ENCODE data around the gene KLF7.

KLF7 gene

GRCh38 chr2:207148020-207148419 lies 17.7 kb downstream of the KLF7 start:
- DNase-seq (ENCODE audit: low read depth): no peak

GRCh38 chr2:207144173-207144785 lies 21.5 kb downstream of the KLF7 start:
- DNase-seq (ENCODE audit: low read depth): no peak

GRCh38 chr2:207143215-207144172 lies 22.3 kb downstream of the KLF7 start:
- peak; percentile 39 for DNase-seq (ENCODE audit: low read depth)

- no peak for DNase-seq (ENCODE audit: low read depth)
Measured at GRCh38 chr2:207142461-207142860, 23.3 kb downstream of the KLF7 start.

GRCh38 chr2:207141386-207141785 lies 24.4 kb downstream of the KLF7 start:
- no peak for DNase-seq (ENCODE audit: low read depth)

- no peak for DNase-seq (ENCODE audit: low read depth)
Measured at GRCh38 chr2:207140265-207140664, 25.5 kb downstream of the KLF7 start.

- no peak for DNase-seq (ENCODE audit: low read depth)
Measured at GRCh38 chr2:207139552-207139951, 26.2 kb downstream of the KLF7 start.

DNA sequence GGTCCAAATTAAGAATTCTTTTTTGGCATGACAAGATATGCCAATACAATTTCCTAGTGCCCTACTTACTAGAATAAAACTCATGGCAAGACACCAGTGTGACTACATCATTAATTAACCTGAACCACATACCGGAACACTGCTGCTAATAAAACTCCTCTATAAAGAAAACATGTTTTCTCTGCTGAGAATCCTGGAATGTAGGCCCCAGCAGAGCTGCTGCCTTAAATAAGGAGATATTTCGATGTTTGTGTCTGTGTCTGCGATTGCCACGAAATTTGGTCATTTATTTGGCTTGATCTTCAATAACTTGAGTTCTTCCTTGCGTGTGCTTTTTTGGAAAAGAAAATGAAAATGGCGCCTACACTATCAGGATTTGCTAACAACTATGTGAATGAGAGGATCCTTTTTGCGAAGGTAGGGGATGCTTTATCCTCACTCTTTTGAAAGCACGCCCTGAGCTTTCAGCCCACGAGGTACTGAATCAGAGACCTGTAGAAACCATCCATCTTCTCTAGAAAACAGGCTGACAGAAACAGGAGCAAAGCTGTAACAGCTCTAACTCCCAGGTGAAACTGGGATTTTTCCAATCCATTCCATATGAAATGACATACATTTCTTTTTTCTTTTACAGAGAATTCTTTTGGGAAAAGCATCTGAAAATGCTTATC lies 27.0 kb downstream of the KLF7 start:
- DNase-seq (ENCODE audit: low read depth): no peak

DNA sequence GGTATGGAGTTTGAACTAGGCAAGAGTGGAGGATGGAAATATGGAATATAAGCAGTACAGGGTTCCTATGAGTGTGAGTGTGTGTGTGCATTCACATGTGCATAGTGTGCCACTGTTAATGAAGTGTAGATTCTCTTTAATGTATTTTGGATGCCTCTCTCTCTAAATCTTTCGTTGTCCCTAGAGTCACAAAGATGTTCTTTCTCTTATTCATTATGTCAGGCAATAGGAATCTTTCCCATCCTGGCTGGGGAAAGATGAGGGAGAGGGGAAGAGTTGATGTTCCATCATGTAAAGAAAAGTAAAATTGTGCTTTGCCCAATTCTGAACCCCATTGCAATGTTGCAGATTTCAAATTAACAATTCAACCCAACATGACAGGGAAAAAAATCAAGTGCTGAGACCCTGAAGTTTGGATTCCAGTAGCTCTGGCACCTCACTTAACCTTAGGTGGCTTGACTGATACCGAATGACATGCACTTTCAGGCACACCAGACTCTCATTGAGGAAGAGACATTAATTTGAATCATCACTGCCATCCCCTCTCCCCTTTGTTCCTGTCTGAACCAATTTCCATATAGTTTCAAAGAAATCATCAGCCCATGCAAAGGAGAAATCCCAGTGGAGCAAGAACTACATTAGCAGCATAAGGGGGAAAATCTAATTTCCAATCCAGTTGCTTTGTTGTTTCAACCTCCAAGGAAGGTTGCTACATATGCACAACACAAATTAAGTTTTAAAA lies 28.0 kb downstream of the KLF7 start:
- DNase-seq (ENCODE audit: low read depth): no peak

GRCh38 chr2:207136874-207137273 lies 28.9 kb downstream of the KLF7 start:
- DNase-seq (ENCODE audit: low read depth): no peak

GRCh38 chr2:207135801-207136457 lies 29.8 kb downstream of the KLF7 start:
- DNase-seq (ENCODE audit: low read depth): no peak

DNA sequence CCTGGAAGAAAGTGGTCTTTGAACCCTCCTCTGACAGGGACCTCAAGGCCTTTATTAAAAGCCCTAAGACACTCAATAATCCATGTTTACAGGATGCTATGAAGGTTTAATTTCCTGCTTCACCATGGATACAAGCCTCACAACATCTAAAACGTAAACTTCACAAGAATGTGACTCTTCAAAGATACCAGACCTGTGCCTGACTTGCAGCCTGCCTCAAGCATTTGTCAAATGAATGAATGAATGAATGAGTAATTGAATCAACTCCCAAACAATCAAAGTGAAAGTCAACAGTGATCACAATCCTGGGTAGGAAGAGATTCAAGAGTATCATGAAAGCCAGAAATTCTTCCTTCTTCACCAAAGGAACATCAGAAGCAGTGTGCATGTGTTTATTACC lies 30.4 kb downstream of the KLF7 start:
- DNase-seq (ENCODE audit: low read depth): no peak

- no peak for DNase-seq (ENCODE audit: low read depth)
Measured at GRCh38 chr2:207133820-207134519, 31.8 kb downstream of the KLF7 start.

DNA sequence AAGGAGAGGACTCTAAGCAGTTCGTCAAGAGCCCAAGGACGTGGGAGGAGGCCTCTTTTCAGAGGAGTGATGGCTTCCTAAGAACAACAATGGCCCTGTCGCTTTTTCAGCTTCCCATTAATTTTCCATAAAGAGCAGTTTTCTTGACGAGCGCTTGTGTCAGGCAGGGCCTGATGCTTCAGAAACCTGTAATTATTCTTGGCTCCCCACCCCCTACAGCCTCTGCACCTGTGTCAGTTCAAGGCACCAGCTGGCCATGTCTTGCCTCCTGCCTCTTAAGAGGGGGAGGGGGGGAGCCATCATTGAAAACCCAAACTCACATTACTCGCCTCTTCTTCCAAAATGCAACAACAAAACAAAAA lies 32.3 kb downstream of the KLF7 start:
- DNase-seq (ENCODE audit: low read depth): no peak

DNA sequence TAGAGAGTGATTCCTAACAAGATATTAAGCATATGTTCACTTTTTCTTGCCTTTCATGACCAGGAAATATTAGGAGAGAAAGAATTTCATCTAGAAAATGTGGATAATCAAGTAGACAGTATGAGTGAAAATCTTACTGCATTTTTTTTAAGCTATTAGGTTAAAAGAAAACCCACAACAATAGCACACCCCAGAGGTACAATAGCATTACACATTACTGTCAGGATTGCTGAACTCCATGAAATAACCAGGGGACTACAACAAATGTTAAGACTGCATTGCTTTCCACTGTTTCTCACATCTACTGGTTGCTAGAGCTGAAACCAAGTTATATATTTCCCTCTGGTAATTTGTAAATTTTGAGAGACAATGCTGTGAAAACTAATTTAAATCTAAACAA lies 33.7 kb downstream of the KLF7 start:
- DNase-seq (ENCODE audit: low read depth): no peak

DNA sequence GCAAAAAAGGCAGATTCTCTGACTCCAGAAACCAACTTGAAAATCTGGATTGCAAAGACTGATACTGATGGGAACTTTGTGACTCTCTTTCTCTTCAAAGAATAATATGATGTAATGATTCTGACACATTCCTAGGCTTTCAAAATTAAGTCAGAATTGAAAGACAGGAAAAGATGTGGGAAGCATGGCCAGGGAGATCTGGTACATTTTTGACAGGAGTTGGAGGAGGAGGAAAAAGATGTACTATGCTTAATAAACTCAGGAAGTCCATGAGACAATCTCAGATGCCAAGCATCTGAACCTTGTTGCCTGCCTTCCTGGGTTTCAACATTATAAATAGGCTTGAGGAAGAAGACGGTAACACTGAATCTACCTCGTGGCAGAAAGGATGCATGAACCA lies 34.2 kb downstream of the KLF7 start:
- no peak for DNase-seq (ENCODE audit: low read depth)

GRCh38 chr2:207130958-207131521 lies 34.7 kb downstream of the KLF7 start:
- DNase-seq (ENCODE audit: low read depth): no peak

GRCh38 chr2:207129821-207130220 lies 35.9 kb downstream of the KLF7 start:
- no peak for DNase-seq (ENCODE audit: low read depth)

DNA sequence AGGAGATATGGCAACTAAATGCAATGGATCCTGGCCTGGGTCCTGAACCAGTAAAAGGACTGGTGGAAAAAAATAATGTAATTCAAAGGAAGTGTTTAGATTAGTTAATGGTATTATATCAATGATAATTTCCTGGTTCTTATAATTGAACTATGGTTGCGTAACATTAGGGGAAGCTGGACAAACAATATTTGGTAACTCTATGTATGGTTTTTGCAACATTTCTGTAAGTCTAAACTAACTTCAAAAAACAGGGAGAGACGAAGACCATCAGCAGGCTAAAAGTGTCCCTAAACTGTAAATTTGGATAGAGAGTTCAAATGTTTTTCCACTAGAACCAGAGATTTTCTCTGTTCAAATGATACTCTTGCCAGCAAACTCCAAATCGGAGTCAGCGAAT lies 36.9 kb downstream of the KLF7 start:
- no peak for DNase-seq (ENCODE audit: low read depth)

GRCh38 chr2:207126724-207127308 lies 38.9 kb downstream of the KLF7 start:
- DNase-seq (ENCODE audit: low read depth): no peak

Measured in activated T-cell treated with anti-CD3 and anti-CD28 coated beads for 1 hour (primary cell).